Measurements from ENCODE around the gene COG4. TPM values are rescaled to one million over a fixed set of nuclear protein-coding genes. Genes with fewer than 3 reads are reported as not detected.

The COG4 gene
- total and polyA plus RNA-seq, 9 donors, result 27.4 to 46.5 (median 36.3) TPM

GRCh38 chr16:70448075-70448474 lies 75.3 kb downstream of the COG4 start:
- TF ChIP-seq EP300 (IDR thresholded peaks at IDR 0.05), result no peak
- TF ChIP-seq CTCF (IDR thresholded peaks at IDR 0.05), result no peak
- Histone ChIP-seq H3K4me1 (ENCODE audit: insufficient read depth) (peaks cover 2% of the 10 kb centered on the region), H3K4me3 (no peak overlapping the region), H3K27ac (no peak overlapping the region), H3K27me3 (no peaks in the 10 kb centered on the region), H3K36me3 (no peaks in the 10 kb centered on the region), H3K9me3 (no peaks in the 10 kb centered on the region)
- WGBS, 3 donors, result 81 to 88% (median 85%) methylated on average over 6 of the region's 6 CpGs
- no peak for DNase-seq
- intact Hi-C loops (cut with DNase I), result no loop called here

GRCh38 chr16:70444249-70445063 lies 78.9 kb downstream of the COG4 start:
- Histone ChIP-seq H3K27me3 (no peaks in the 10 kb centered on the region), H3K9me3 (no peaks in the 10 kb centered on the region), H3K36me3 (no peaks in the 10 kb centered on the region), H3K27ac (no peak overlapping the region), H3K4me3 (no peak overlapping the region), H3K4me1 (ENCODE audit: insufficient read depth) (no peaks in the 10 kb centered on the region)
- TF ChIP-seq CTCF (IDR thresholded peaks at IDR 0.05) (no peak), POLR2A (IDR thresholded peaks at IDR 0.05) (no peak), EP300 (IDR thresholded peaks at IDR 0.05) (no peak)
- intact Hi-C loops (cut with DNase I), result no loop called here
- 77 to 90% (median 89%) methylated on average over 4 of the region's 4 CpGs for WGBS, 3 donors
- no peak for DNase-seq

- intact Hi-C loops (cut with DNase I), result no loop called here
- no peaks in the 10 kb centered on the region for H3K9me3 ChIP-seq
These were observed 81.0 kb downstream of the COG4 start for GRCh38 chr16:70442344-70442743.

GRCh38 chr16:70441406-70441990 lies 81.9 kb downstream of the COG4 start:
- no peak for TF ChIP-seq EP300 (IDR thresholded peaks at IDR 0.05)
- no peak for TF ChIP-seq POLR2A (IDR thresholded peaks at IDR 0.05)
- no peak for TF ChIP-seq CTCF (IDR thresholded peaks at IDR 0.05)
- 84 to 89% (median 85%) methylated on average over 8 of the region's 8 CpGs for WGBS, 3 donors
- intact Hi-C loops (cut with DNase I), result no loop called here

More at GRCh38 chr16:70442344-70442743, 81.0 kb downstream of the COG4 start:
- Histone ChIP-seq H3K27me3 (no peaks in the 10 kb centered on the region), H3K4me3 (no peak overlapping the region), H3K27ac (no peak overlapping the region), H3K4me1 (ENCODE audit: insufficient read depth) (no peaks in the 10 kb centered on the region), H3K36me3 (no peaks in the 10 kb centered on the region)
- TF ChIP-seq CTCF (IDR thresholded peaks at IDR 0.05) (no peak), EP300 (IDR thresholded peaks at IDR 0.05) (no peak), POLR2A (IDR thresholded peaks at IDR 0.05) (no peak)
- 94 to 97% (median 95%) methylated on average over 7 of the region's 7 CpGs for WGBS, 3 donors
- DNase-seq, result no peak

More at GRCh38 chr16:70441406-70441990, 81.9 kb downstream of the COG4 start:
- H3K9me3 ChIP-seq, result no peaks in the 10 kb centered on the region
- DNase-seq, result no peak
- no peaks in the 10 kb centered on the region for H3K36me3 ChIP-seq
- H3K27me3 ChIP-seq, result no peaks in the 10 kb centered on the region
- H3K4me1 ChIP-seq (ENCODE audit: insufficient read depth), result peaks cover 2% of the 10 kb centered on the region
- H3K27ac ChIP-seq, result no peak overlapping the region
- H3K4me3 ChIP-seq, result no peak overlapping the region
